PC-3 (cell line): Measurements from ENCODE around the gene LY6G6F. TPM values are rescaled to one million over a fixed set of nuclear protein-coding genes. Genes with fewer than 3 reads are reported as not detected.

Experiments used
- ATAC-seq: fragments of 200-7000 bp; cut with Tn5 transposase; 2 replicates; pipeline ENCODE4 v1.9.1; 2020; ENCODE audit warnings: mild to moderate bottlenecking, moderate library complexity
- BruUV-seq: library from RNA; stranded (reverse); fragments of 400-500 nt; replicated peaks from 2 replicates; lab custom pipeline; 2021; lab: Mats Ljungman, UMichigan
- CTCF ChIA-PET: fragments of 300-600 bp; sonication (Branson Sonifier 250); formaldehyde crosslinking; loops from one replicate; lab custom pipeline; 2022; ENCODE audit warnings: antibody characterized with exemption; lab: Charles Lee
- POLR2A ChIA-PET: fragments of 300-600 bp; sonication (Branson Sonifier 250); formaldehyde crosslinking; loops from one replicate; lab custom pipeline; 2022; ENCODE audit warnings: antibody characterized with exemption; ENCODE audit not compliant: unreplicated experiment; lab: Charles Lee
- DNase-seq: peaks from one replicate; pipeline ENCODE4 v3.0.0-alpha.2; 2015
- H2AFZ ChIP-seq: fragments of 300-600 bp; sonication (generic); 2 replicates; pipeline ENCODE4 v1.6.0; 2016; ENCODE audit warnings: antibody characterized with exemption, low read length
- H3F3A ChIP-seq: fragments of 300-600 bp; sonication (generic); one replicate; pipeline ENCODE4 v1.6.0; 2017; ENCODE audit warnings: antibody characterized with exemption, low read length, control low read depth, mild to moderate bottlenecking; ENCODE audit not compliant: unreplicated experiment
- H3K27ac ChIP-seq: fragments of 300-600 bp; sonication (generic); 2 replicates; pipeline ENCODE4 v1.5.1; 2016; ENCODE audit warnings: mild to moderate bottlenecking, low read length
- H3K27me3 ChIP-seq: fragments of 300-600 bp; sonication (generic); 2 replicates; pipeline ENCODE4 v1.6.1; 2016; ENCODE audit warnings: low read length, mixed read lengths
- H3K36me3 ChIP-seq: fragments of 300-600 bp; sonication (generic); 2 replicates; pipeline ENCODE4 v1.6.1; 2016; ENCODE audit warnings: low read depth, mixed run types, low read length, mixed read lengths
- H3K4me1 ChIP-seq: fragments of 300-600 bp; sonication (generic); 2 replicates; pipeline ENCODE4 v1.5.1; 2016; ENCODE audit warnings: low read length; ENCODE audit not compliant: insufficient read depth
- H3K4me2 ChIP-seq: fragments of 300-600 bp; sonication (generic); 2 replicates; pipeline ENCODE4 v1.6.0; 2016; ENCODE audit warnings: low read length
- H3K4me3 ChIP-seq: fragments of 300-600 bp; sonication (generic); 2 replicates; pipeline ENCODE4 v1.5.1; 2016; ENCODE audit warnings: mild to moderate bottlenecking, low read length, mixed read lengths
- H3K79me2 ChIP-seq: fragments of 300-600 bp; sonication (generic); 2 replicates; pipeline ENCODE4 v1.6.1; 2017; ENCODE audit warnings: low read length, mixed read lengths
- H3K9ac ChIP-seq: fragments of 300-600 bp; sonication (generic); 2 replicates; pipeline ENCODE4 v1.6.0; 2016; ENCODE audit warnings: mild to moderate bottlenecking, low read length
- H3K9me2 ChIP-seq: fragments of 300-600 bp; sonication (generic); replicated peaks from 2 replicates; pipeline ENCODE4 v1.6.1; 2016; ENCODE audit warnings: mixed run types, low read length, mixed read lengths
- H3K9me3 ChIP-seq: fragments of 300-600 bp; sonication (generic); 2 replicates; pipeline ENCODE4 v1.6.1; 2016; ENCODE audit warnings: low read length, mixed read lengths
- H4K20me1 ChIP-seq: fragments of 300-600 bp; sonication (generic); 2 replicates; pipeline ENCODE4 v1.6.1; 2016; ENCODE audit warnings: low read length, mixed read lengths
- EZH2 ChIP-seq: fragments of 300-600 bp; sonication (generic); IDR thresholded peaks from one replicate; pipeline ENCODE4 v1.6.1; 2017; ENCODE audit warnings: antibody characterized with exemption, mild to moderate bottlenecking, low read length; ENCODE audit not compliant: unreplicated experiment
- EZH2phosphoT487 ChIP-seq: fragments of 300-600 bp; sonication (generic); IDR thresholded peaks from 2 replicates; pipeline ENCODE4 v1.6.1; 2018; ENCODE audit warnings: mild to moderate bottlenecking, antibody characterized with exemption, low read length, borderline replicate concordance
- intact Hi-C: fragments of 100-400 bp; cut with micrococcal nuclease; formaldehyde crosslinking; loops from 2 replicates; pipeline ENCODE4 v1.9.0; 2023
- total RNA-seq: library from RNA; depleted of rRNA; stranded (reverse); fragments of >200 nt; gene quantifications from 2 replicates; pipeline ENCODE4 v1.2.3, GENCODE V29; 2014
- TF ChIP-seq, protein P1 (sequence below): fragments of 300-600 bp; sonication (generic); conservative IDR thresholded peaks from 2 replicates; pipeline ENCODE4 v1.5.1; 2017; ENCODE audit warnings: antibody characterized with exemption, low read depth, mild to moderate bottlenecking, low read length

LY6G6F gene
- total RNA-seq, 1 experiment from 2014 or later: not detected

DNA sequence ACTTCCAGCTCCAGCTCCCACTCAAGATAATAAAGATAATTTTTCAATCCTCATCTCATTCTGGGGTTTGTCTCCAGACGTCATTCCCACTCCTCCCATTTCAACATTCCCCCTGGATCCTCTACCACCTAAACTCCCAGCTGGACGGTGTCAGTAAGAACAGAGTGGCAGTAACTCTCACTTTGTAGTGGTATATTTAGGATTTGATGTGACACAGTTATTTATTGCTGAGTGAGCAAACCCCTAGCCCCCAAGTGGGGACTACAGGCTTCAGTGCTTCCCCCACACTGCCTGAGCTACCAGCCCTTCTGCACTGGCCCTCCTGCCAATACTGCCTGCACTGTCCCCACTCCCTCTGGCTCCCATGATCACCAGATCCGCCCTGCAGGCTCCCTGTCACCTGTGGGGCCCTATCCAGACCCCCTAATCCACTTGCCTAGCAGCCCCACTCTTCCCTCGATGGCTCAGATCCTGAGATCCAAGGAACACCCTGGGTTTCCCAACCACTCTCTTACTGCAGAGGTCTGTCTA, 48.4 kb upstream of the LY6G6F start:
- no peak for TF ChIP-seq EZH2
- TF ChIP-seq EZH2phosphoT487: no peak
- TF ChIP-seq, protein P1, sequence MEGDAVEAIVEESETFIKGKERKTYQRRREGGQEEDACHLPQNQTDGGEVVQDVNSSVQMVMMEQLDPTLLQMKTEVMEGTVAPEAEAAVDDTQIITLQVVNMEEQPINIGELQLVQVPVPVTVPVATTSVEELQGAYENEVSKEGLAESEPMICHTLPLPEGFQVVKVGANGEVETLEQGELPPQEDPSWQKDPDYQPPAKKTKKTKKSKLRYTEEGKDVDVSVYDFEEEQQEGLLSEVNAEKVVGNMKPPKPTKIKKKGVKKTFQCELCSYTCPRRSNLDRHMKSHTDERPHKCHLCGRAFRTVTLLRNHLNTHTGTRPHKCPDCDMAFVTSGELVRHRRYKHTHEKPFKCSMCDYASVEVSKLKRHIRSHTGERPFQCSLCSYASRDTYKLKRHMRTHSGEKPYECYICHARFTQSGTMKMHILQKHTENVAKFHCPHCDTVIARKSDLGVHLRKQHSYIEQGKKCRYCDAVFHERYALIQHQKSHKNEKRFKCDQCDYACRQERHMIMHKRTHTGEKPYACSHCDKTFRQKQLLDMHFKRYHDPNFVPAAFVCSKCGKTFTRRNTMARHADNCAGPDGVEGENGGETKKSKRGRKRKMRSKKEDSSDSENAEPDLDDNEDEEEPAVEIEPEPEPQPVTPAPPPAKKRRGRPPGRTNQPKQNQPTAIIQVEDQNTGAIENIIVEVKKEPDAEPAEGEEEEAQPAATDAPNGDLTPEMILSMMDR: no peak
- POLR2A ChIA-PET: no interaction called here

DNA sequence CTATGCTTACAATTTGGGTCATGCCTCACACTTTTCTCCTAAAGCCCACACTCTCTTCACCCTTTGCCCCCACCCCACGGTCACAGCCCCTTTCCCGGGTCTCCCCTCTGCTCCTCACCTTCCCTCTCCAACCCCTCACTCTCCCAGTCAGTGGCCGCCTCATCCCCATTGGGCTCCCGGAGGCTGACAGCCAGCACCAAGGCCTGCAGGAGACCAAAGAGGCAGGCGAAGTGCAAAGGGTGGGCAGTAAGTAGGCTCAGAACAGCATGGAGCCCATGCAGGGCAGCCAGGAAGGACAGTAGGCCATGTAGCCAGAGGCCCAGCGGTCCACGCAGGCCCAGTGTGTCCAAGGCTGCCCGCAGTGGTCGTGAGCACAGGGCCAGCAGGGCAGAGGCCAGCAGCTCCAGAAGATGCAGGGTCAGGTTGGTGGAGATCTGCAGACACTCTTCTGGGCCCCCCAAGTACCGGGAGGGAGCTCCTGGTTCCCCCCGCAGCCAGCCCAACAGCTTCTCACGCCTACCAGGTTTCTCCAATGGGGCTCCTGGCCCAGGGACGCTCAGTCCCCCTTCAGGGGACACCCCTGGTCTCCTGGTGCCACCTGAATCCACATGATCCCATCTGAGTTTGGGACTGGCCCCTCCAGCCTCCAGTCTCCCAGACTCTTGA, 47.5 kb upstream of the LY6G6F start:
- peaks cover 4% of the 10 kb centered on the region; the same call in 1 of the 2 replicates for H4K20me1 ChIP-seq
- TF ChIP-seq, protein P1: no peak
- TF ChIP-seq EZH2: no peak
- no peak for TF ChIP-seq EZH2phosphoT487
- ChIA-PET POLR2A (interaction anchor here (0.6 kb wide), 1 partner anchor 31 kb away, joined by 3 read pairs; no protein-coding TSS in a partner anchor), CTCF (no interaction called here)
- intact Hi-C loops: no loop called here
- H2AFZ ChIP-seq: no peak overlapping the region
- no peak for DNase-seq
- no peaks in the 10 kb centered on the region for H3K27me3 ChIP-seq
- peaks cover 5% of the 10 kb centered on the region for H3K36me3 ChIP-seq
- no peaks in the 10 kb centered on the region for H3K9me3 ChIP-seq
- no peak overlapping the region for H3K27ac ChIP-seq
- H3F3A ChIP-seq: no peaks in the 10 kb centered on the region
- H3K4me3 ChIP-seq: peak overlapping the region; percentile 92
- peaks cover 46% of the 10 kb centered on the region for H3K79me2 ChIP-seq
- H3K4me1 ChIP-seq: peaks cover 45% of the 10 kb centered on the region
- H3K9me2 ChIP-seq: no peaks in the 10 kb centered on the region
- peak overlapping the region; percentile 99 for H3K4me2 ChIP-seq
- BruUV-seq: no TSS peak
- no peak for ATAC-seq
- no peak overlapping the region for H3K9ac ChIP-seq

More for the DNA sequence above, 48.4 kb upstream of the LY6G6F start:
- peak overlapping the region; percentile 99 for H3K4me2 ChIP-seq
- intact Hi-C loops: no loop called here
- peaks cover 4% of the 10 kb centered on the region for H3K36me3 ChIP-seq
- H3K9me3 ChIP-seq: no peaks in the 10 kb centered on the region
- H3K4me1 ChIP-seq: peaks cover 40% of the 10 kb centered on the region
- DNase-seq: no peak
- no peaks in the 10 kb centered on the region for H3F3A ChIP-seq
- no peaks in the 10 kb centered on the region for H3K9me2 ChIP-seq
- no peak overlapping the region; the same call in 1 of the 2 replicates for H3K4me3 ChIP-seq
- H3K27ac ChIP-seq: no peak overlapping the region
- H2AFZ ChIP-seq: no peak overlapping the region
- BruUV-seq: no TSS peak
- H3K79me2 ChIP-seq: peaks cover 37% of the 10 kb centered on the region
- no peak for ATAC-seq
- CTCF ChIA-PET: no interaction called here
- no peaks in the 10 kb centered on the region for H3K27me3 ChIP-seq
- peaks cover 4% of the 10 kb centered on the region; the same call in 1 of the 2 replicates for H4K20me1 ChIP-seq
- H3K9ac ChIP-seq: no peak overlapping the region
